Measurements from ENCODE around the gene LTBP1.
"Not testable (repeated sequence)": the region's sequence is repeated elsewhere in the genome, so short reads cannot be mapped to it uniquely, and the experiment has no call there.

Gene LTBP1

GRCh38 chr2:33343387-33343895 lies 396.7 kb downstream of the LTBP1 start:
- no peak overlapping the region for H3K27ac ChIP-seq (ENCODE audit: low read depth, low read length)
- no peak overlapping the region for H3K9ac ChIP-seq (ENCODE audit: low read length)
- peaks cover 2% of the 10 kb centered on the region for H3K36me3 ChIP-seq (ENCODE audit: control insufficient read depth, insufficient read depth, low read length)
- H3K27me3 ChIP-seq (ENCODE audit: control insufficient read depth, insufficient read depth, low read length), result no peaks in the 10 kb centered on the region
- no peaks in the 10 kb centered on the region for H3K4me1 ChIP-seq (ENCODE audit: control insufficient read depth, insufficient read depth, low read length)
- H3K4me3 ChIP-seq (ENCODE audit: low read length), result no peak overlapping the region

GRCh38 chr2:33344230-33344629 lies 397.5 kb downstream of the LTBP1 start:
- no peaks in the 10 kb centered on the region for H3K4me1 ChIP-seq (ENCODE audit: control insufficient read depth, insufficient read depth, low read length)
- no peaks in the 10 kb centered on the region for H3K27me3 ChIP-seq (ENCODE audit: control insufficient read depth, insufficient read depth, low read length)
- peaks cover 2% of the 10 kb centered on the region for H3K36me3 ChIP-seq (ENCODE audit: control insufficient read depth, insufficient read depth, low read length)
- no peak overlapping the region for H3K27ac ChIP-seq (ENCODE audit: low read depth, low read length)
- H3K4me3 ChIP-seq (ENCODE audit: low read length), result no peak overlapping the region
- no peak overlapping the region for H3K9ac ChIP-seq (ENCODE audit: low read length)

DNA sequence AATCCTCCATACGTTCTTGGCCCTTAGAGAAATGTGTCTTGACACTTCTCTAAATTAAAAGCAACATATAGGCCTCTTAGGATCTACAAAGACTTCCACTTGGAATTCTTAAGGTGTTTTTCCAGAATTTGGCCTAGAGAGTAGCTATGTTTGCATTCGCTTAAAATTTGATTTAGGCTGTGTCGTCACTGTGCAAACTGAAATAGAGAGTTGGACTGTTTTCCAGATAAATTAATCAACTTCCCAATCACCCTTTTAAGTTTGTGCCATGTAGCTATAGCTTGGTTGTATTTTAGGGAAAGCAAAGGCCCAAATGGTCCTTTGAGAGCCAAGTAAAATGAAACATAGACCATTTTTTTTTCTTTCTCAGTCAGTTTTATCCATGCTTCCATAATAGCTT lies 401.1 kb downstream of the LTBP1 start:
- no peak overlapping the region for H3K27ac ChIP-seq (ENCODE audit: low read depth, low read length)
- H3K27me3 ChIP-seq (ENCODE audit: control insufficient read depth, insufficient read depth, low read length), result no peaks in the 10 kb centered on the region
- H3K36me3 ChIP-seq (ENCODE audit: control insufficient read depth, insufficient read depth, low read length), result peaks cover 2% of the 10 kb centered on the region
- no peaks in the 10 kb centered on the region for H3K4me1 ChIP-seq (ENCODE audit: control insufficient read depth, insufficient read depth, low read length)
- H3K9ac ChIP-seq (ENCODE audit: low read length), result no peak overlapping the region
- no peak overlapping the region for H3K4me3 ChIP-seq (ENCODE audit: low read length)

DNA sequence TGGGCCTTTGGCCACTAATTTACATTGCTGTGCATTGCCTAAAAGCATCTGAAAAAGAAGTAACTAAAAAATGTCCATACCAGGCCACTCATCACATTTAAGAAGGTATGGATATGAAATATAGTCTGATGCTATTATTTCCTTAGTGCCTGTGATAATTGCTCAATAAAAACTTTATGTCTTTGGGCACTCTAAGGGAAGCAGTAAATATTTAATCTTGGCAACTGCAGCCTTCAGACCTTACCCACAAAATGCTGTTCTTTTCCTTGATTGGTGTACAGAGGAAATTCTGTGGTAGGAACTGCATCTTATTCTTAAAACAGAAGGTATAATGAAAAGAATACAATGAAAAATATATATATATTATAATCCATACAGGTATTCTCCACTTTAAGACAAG lies 403.9 kb downstream of the LTBP1 start:
- Histone ChIP-seq H3K27me3 (ENCODE audit: control insufficient read depth, insufficient read depth, low read length) (no peaks in the 10 kb centered on the region), H3K36me3 (ENCODE audit: control insufficient read depth, insufficient read depth, low read length) (peaks cover 2% of the 10 kb centered on the region), H3K9ac (ENCODE audit: low read length) (no peak overlapping the region), H3K27ac (ENCODE audit: low read depth, low read length) (no peak overlapping the region), H3K4me3 (ENCODE audit: low read length) (no peak overlapping the region), H3K4me1 (ENCODE audit: control insufficient read depth, insufficient read depth, low read length) (no peaks in the 10 kb centered on the region)

- no peaks in the 10 kb centered on the region for H3K27me3 ChIP-seq (ENCODE audit: control insufficient read depth, insufficient read depth, low read length)
- H3K4me1 ChIP-seq (ENCODE audit: control insufficient read depth, insufficient read depth, low read length), result no peaks in the 10 kb centered on the region
- H3K27ac ChIP-seq (ENCODE audit: low read depth, low read length), result no peak overlapping the region
- no peak overlapping the region for H3K9ac ChIP-seq (ENCODE audit: low read length)
- H3K4me3 ChIP-seq (ENCODE audit: low read length), result no peak overlapping the region
- peaks cover 2% of the 10 kb centered on the region for H3K36me3 ChIP-seq (ENCODE audit: control insufficient read depth, insufficient read depth, low read length)
These were observed 405.0 kb downstream of the LTBP1 start for GRCh38 chr2:33351781-33352180.

DNA sequence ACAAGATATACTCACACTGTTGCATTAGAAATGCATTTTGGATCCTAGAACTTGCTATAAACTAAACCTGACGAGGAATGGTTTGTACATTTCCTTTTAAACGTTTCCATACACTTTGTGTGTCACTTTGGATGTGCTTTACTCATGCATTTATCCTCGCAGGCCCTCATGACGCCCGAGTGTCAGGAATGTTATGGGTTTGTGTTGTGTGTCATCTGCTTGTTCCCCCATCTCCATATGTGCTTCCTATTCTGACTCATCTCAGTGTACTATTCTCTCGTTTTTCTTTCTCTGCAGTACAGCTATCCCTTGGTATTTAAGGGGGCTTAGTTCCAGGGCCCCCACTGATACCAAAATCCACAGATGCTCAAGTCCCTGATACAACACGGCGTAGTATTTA lies 408.2 kb downstream of the LTBP1 start:
- H3K9ac ChIP-seq (ENCODE audit: low read length), result no peak overlapping the region
- no peaks in the 10 kb centered on the region for H3K27me3 ChIP-seq (ENCODE audit: control insufficient read depth, insufficient read depth, low read length)
- no peak overlapping the region for H3K27ac ChIP-seq (ENCODE audit: low read depth, low read length)
- H3K4me3 ChIP-seq (ENCODE audit: low read length), result no peak overlapping the region
- H3K4me1 ChIP-seq (ENCODE audit: control insufficient read depth, insufficient read depth, low read length), result no peaks in the 10 kb centered on the region
- no peaks in the 10 kb centered on the region for H3K36me3 ChIP-seq (ENCODE audit: control insufficient read depth, insufficient read depth, low read length)

DNA sequence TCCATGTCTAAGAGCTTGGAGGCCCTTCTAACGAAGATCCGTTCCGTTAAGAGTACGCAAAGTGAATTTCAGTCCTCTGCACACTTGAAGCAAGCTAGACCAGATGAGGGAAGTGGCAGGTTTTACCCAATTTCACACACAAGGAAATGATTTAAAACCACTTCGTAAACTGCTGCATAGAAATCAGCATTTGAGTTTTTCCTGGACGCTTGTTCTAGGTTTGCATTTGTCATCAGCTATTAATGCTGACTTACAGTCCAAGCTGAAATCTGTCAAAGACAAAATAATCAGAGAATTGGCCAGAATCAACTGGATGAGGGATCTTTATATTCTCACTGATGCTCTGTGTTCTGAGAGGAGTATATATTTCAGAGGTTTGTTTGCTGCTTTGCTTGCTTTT lies 412.1 kb downstream of the LTBP1 start:
- no peaks in the 10 kb centered on the region for H3K36me3 ChIP-seq (ENCODE audit: control insufficient read depth, insufficient read depth, low read length)
- H3K4me3 ChIP-seq (ENCODE audit: low read length), result no peak overlapping the region
- H3K9ac ChIP-seq (ENCODE audit: low read length), result no peak overlapping the region
- H3K27me3 ChIP-seq (ENCODE audit: control insufficient read depth, insufficient read depth, low read length), result no peaks in the 10 kb centered on the region
- H3K4me1 ChIP-seq (ENCODE audit: control insufficient read depth, insufficient read depth, low read length), result peaks cover 3% of the 10 kb centered on the region
- H3K27ac ChIP-seq (ENCODE audit: low read depth, low read length), result no peak overlapping the region

GRCh38 chr2:33363325-33364298 lies 416.9 kb downstream of the LTBP1 start:
- Histone ChIP-seq H3K27ac (ENCODE audit: low read depth, low read length) (no peak overlapping the region), H3K9ac (ENCODE audit: low read length) (no peak overlapping the region), H3K4me3 (ENCODE audit: low read length) (no peak overlapping the region), H3K27me3 (ENCODE audit: control insufficient read depth, insufficient read depth, low read length) (no peaks in the 10 kb centered on the region), H3K4me1 (ENCODE audit: control insufficient read depth, insufficient read depth, low read length) (peaks cover 12% of the 10 kb centered on the region), H3K36me3 (ENCODE audit: control insufficient read depth, insufficient read depth, low read length) (no peaks in the 10 kb centered on the region)

GRCh38 chr2:33365264-33365970 lies 418.7 kb downstream of the LTBP1 start:
- Histone ChIP-seq H3K36me3 (ENCODE audit: control insufficient read depth, insufficient read depth, low read length) (no peaks in the 10 kb centered on the region), H3K4me3 (ENCODE audit: low read length) (no peak overlapping the region), H3K27ac (ENCODE audit: low read depth, low read length) (peak overlapping the region; percentile 32), H3K4me1 (ENCODE audit: control insufficient read depth, insufficient read depth, low read length) (peaks cover 12% of the 10 kb centered on the region), H3K9ac (ENCODE audit: low read length) (no peak overlapping the region), H3K27me3 (ENCODE audit: control insufficient read depth, insufficient read depth, low read length) (no peaks in the 10 kb centered on the region)

DNA sequence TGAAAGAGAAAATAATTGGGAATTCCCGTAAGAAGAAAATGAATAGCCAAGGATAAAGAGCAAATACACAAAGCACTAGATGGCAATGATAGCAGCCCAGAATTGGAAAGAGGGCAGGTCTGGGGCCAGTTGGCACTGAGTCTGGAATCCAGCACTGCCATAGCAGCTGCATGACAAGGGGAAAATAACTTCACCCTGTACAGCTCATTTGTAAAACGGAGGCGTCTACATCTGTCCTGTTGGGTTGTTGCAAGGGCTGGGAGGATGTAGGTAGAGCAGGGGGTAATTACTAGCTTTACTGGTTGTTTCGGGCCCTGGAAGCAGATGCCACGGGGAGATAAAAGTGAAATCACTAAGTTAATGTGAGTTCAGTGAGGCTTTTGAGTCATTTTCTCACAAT lies 419.7 kb downstream of the LTBP1 start:
- H3K9ac ChIP-seq (ENCODE audit: low read length), result no peak overlapping the region
- no peaks in the 10 kb centered on the region for H3K36me3 ChIP-seq (ENCODE audit: control insufficient read depth, insufficient read depth, low read length)
- H3K27me3 ChIP-seq (ENCODE audit: control insufficient read depth, insufficient read depth, low read length), result no peaks in the 10 kb centered on the region
- H3K27ac ChIP-seq (ENCODE audit: low read depth, low read length), result peak overlapping the region; percentile 33
- peaks cover 12% of the 10 kb centered on the region for H3K4me1 ChIP-seq (ENCODE audit: control insufficient read depth, insufficient read depth, low read length)
- H3K4me3 ChIP-seq (ENCODE audit: low read length), result no peak overlapping the region

GRCh38 chr2:33368524-33368923 lies 421.8 kb downstream of the LTBP1 start:
- H3K27me3 ChIP-seq (ENCODE audit: control insufficient read depth, insufficient read depth, low read length); H3K27ac ChIP-seq (ENCODE audit: low read depth, low read length); H3K36me3 ChIP-seq (ENCODE audit: control insufficient read depth, insufficient read depth, low read length); H3K9ac ChIP-seq (ENCODE audit: low read length); H3K4me3 ChIP-seq (ENCODE audit: low read length): not testable (repeated sequence)
- peaks cover 12% of the 10 kb centered on the region for H3K4me1 ChIP-seq (ENCODE audit: control insufficient read depth, insufficient read depth, low read length)

GRCh38 chr2:33369191-33369590 lies 422.4 kb downstream of the LTBP1 start:
- H3K27ac ChIP-seq (ENCODE audit: low read depth, low read length), result no peak overlapping the region
- H3K9ac ChIP-seq (ENCODE audit: low read length), result no peak overlapping the region
- H3K36me3 ChIP-seq (ENCODE audit: control insufficient read depth, insufficient read depth, low read length), result no peaks in the 10 kb centered on the region
- H3K4me1 ChIP-seq (ENCODE audit: control insufficient read depth, insufficient read depth, low read length), result peaks cover 8% of the 10 kb centered on the region
- no peak overlapping the region for H3K4me3 ChIP-seq (ENCODE audit: low read length)
- no peaks in the 10 kb centered on the region for H3K27me3 ChIP-seq (ENCODE audit: control insufficient read depth, insufficient read depth, low read length)
